Endothelial cell of umbilical vein (primary cell): ENCODE measurements around the gene INSL6.

Experiments
- CTCF ChIP-seq, 2 donors: IDR thresholded peaks; 1 replicate in 1 of 2; 2 replicates in 1 of 2; pipeline ENCODE4 v1.5.1; 2011; ENCODE audit warnings: low read length in 2 of 2, mild to moderate bottlenecking in 2 of 2, moderate library complexity in 2 of 2, control low read depth in 1 of 2, inconsistent platforms in 1 of 2, low read depth in 1 of 2; ENCODE audit not compliant: insufficient read depth in 1 of 2; ENCODE audit errors: extremely low read depth in 1 of 2
- EZH2 ChIP-seq: IDR thresholded peaks from 2 replicates; pipeline ENCODE4 v1.6.1; 2012; ENCODE audit warnings: borderline replicate concordance, low read depth, mild to moderate bottlenecking, moderate library complexity, low read length, inconsistent platforms; ENCODE audit not compliant: severe bottlenecking
- FOS ChIP-seq: IDR thresholded peaks from 2 replicates; pipeline ENCODE4 v1.6.1; 2011; ENCODE audit warnings: mild to moderate bottlenecking, low read length, moderate library complexity, borderline replicate concordance; ENCODE audit not compliant: insufficient read depth
- GATA2 ChIP-seq: IDR thresholded peaks from 2 replicates; pipeline ENCODE4 v1.7.0; 2011; ENCODE audit warnings: low read depth, mild to moderate bottlenecking, moderate library complexity, mixed read lengths, low read length; ENCODE audit not compliant: insufficient read length, insufficient read depth
- JUN ChIP-seq: IDR thresholded peaks from 2 replicates; pipeline ENCODE4 v1.6.1; 2011; ENCODE audit warnings: borderline replicate concordance, low read depth; ENCODE audit not compliant: insufficient read length, insufficient read depth
- MAX ChIP-seq: IDR thresholded peaks from 2 replicates; pipeline ENCODE4 v1.6.1; 2011; ENCODE audit not compliant: insufficient read depth, insufficient read length
- MYC ChIP-seq: IDR thresholded peaks from one replicate; pipeline ENCODE4 v1.6.1; 2011; ENCODE audit warnings: mild to moderate bottlenecking, low read depth, low read length
- POLR2A ChIP-seq: IDR thresholded peaks from 2 replicates; pipeline ENCODE4 v1.6.1; 2012; ENCODE audit warnings: low read depth, mild to moderate bottlenecking, control low read depth, low read length
- POLR2AphosphoS5 ChIP-seq: IDR thresholded peaks from 2 replicates; pipeline ENCODE4 v1.6.1; 2012; ENCODE audit warnings: low read depth, mild to moderate bottlenecking, control low read depth, low read length, moderate library complexity; ENCODE audit not compliant: insufficient read depth

GRCh38 chr9:5193345-5193744 is 7.9 kb upstream of the INSL6 start:
- TF ChIP-seq POLR2A (no peak), CTCF (IDR thresholded peaks at IDR 0.05; ENCODE audit: extremely low read depth in 1 of 2, insufficient read depth in 1 of 2, low read depth in 1 of 2, low read length in 2 of 2) (no peak), JUN (no peak), EZH2 (no peak), GATA2 (no peak), POLR2AphosphoS5 (no peak), MAX (no peak), MYC (no peak), FOS (no peak)
